ENCODE measurements around the gene PDS5B. TPM values are rescaled to one million over a fixed set of nuclear protein-coding genes. Genes with fewer than 3 reads are reported as not detected.

Gene PDS5B
- total RNA-seq, 2 donors from 2014 or later: 14.7 to 16.2 TPM

DNA sequence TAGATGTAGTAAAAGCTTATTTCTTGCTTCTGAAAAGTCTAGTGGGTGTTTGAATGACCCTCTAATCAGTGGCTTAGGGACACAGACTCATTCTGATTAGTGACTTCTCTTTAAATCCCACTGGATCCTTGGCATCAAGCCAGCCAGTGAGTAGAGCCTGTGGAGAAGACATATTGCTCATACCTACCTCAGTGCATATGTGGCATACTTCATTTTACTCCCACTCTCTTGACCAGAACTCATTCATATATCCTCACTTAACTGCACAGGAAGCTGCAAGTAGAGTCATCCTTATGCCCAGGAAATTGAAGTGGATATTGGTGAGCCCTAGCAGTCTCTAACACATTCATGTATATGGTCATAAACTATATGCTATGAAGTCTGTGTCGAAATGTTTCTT is 148.3 kb downstream of the PDS5B start:
- DNase-seq (ENCODE audit: low spot score): no peak
- H3K4me3 ChIP-seq: no peak overlapping the region
- H3K27me3 ChIP-seq: no peaks in the 10 kb centered on the region
- H3K27ac ChIP-seq: no peak overlapping the region
- peaks cover 0 to 6% of the 10 kb centered on the region in 2 donors for H3K4me1 ChIP-seq
- TF ChIP-seq, protein P1, sequence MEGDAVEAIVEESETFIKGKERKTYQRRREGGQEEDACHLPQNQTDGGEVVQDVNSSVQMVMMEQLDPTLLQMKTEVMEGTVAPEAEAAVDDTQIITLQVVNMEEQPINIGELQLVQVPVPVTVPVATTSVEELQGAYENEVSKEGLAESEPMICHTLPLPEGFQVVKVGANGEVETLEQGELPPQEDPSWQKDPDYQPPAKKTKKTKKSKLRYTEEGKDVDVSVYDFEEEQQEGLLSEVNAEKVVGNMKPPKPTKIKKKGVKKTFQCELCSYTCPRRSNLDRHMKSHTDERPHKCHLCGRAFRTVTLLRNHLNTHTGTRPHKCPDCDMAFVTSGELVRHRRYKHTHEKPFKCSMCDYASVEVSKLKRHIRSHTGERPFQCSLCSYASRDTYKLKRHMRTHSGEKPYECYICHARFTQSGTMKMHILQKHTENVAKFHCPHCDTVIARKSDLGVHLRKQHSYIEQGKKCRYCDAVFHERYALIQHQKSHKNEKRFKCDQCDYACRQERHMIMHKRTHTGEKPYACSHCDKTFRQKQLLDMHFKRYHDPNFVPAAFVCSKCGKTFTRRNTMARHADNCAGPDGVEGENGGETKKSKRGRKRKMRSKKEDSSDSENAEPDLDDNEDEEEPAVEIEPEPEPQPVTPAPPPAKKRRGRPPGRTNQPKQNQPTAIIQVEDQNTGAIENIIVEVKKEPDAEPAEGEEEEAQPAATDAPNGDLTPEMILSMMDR (IDR thresholded peaks at IDR 0.05): no peak
- no peaks in the 10 kb centered on the region for H3K36me3 ChIP-seq
- H3K9me3 ChIP-seq: no peaks in the 10 kb centered on the region

DNA sequence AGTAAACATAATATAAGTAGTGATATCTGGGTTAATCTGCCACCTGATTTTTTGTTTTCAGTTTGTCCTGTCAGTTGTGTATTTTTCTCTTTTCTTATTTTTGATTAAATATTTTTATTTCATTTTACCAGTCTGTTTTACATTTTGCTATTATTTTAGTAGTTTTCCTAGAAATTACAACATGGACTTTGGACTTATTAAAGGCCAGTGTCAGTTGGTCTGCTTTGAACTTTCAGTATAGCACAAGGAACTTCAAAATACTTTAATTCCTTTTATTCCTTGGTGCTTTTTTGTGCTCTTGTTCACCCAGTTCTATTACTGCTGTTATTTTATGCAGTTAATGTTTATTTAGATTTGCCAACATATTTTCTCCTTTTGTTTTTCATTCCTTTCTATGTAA is 149.6 kb downstream of the PDS5B start:
- no peaks in the 10 kb centered on the region for H3K27me3 ChIP-seq
- H3K27ac ChIP-seq: no peak overlapping the region

GRCh38 chr13:32736648-32737047 is 150.4 kb downstream of the PDS5B start:
- Histone ChIP-seq H3K36me3 (no peaks in the 10 kb centered on the region), H3K4me3 (peak overlapping the region; percentile 7 to 32), H3K9me3 (no peaks in the 10 kb centered on the region), H3K4me1 (peaks cover 0 to 6% of the 10 kb centered on the region in 2 donors), H3K27me3 (no peaks in the 10 kb centered on the region), H3K27ac (peak overlapping the region; percentile 49 to 73)
- no peak for DNase-seq (ENCODE audit: low spot score)
- TF ChIP-seq, protein P1 (IDR thresholded peaks at IDR 0.05): no peak

More for the DNA sequence above, 149.6 kb downstream of the PDS5B start:
- TF ChIP-seq, protein P1 (IDR thresholded peaks at IDR 0.05): no peak
- no peak for DNase-seq (ENCODE audit: low spot score)
- no peaks in the 10 kb centered on the region for H3K36me3 ChIP-seq
- peaks cover 0 to 6% of the 10 kb centered on the region in 2 donors for H3K4me1 ChIP-seq
- no peak overlapping the region for H3K4me3 ChIP-seq
- H3K9me3 ChIP-seq: no peaks in the 10 kb centered on the region

- H3K4me3 ChIP-seq: peak overlapping the region; percentile 7 to 32
- no peak for DNase-seq (ENCODE audit: low spot score)
Measured at GRCh38 chr13:32737111-32737571, 150.9 kb downstream of the PDS5B start.

GRCh38 chr13:32737679-32738078 is 151.4 kb downstream of the PDS5B start:
- H3K9me3 ChIP-seq: no peaks in the 10 kb centered on the region

More at GRCh38 chr13:32737111-32737571, 150.9 kb downstream of the PDS5B start:
- TF ChIP-seq, protein P1 (IDR thresholded peaks at IDR 0.05): no peak
- H3K9me3 ChIP-seq: no peaks in the 10 kb centered on the region
- H3K27ac ChIP-seq: peak overlapping the region; percentile 49 to 73
- H3K27me3 ChIP-seq: no peaks in the 10 kb centered on the region
- no peaks in the 10 kb centered on the region for H3K36me3 ChIP-seq
- H3K4me1 ChIP-seq: peaks cover 0 to 6% of the 10 kb centered on the region in 2 donors

More at GRCh38 chr13:32737679-32738078, 151.4 kb downstream of the PDS5B start:
- Histone ChIP-seq H3K4me3 (peak overlapping the region; percentile 7 to 32), H3K27me3 (no peaks in the 10 kb centered on the region), H3K27ac (peak overlapping the region; percentile 49 to 73), H3K36me3 (no peaks in the 10 kb centered on the region), H3K4me1 (peaks cover 0 to 6% of the 10 kb centered on the region in 2 donors)
- TF ChIP-seq, protein P1 (IDR thresholded peaks at IDR 0.05): no peak
- no peak for DNase-seq (ENCODE audit: low spot score)
